OCI-LY7 (cell line): ENCODE measurements around the gene STYXL1.
A peak's percentile ranks its signal among the peaks of the same experiment; 100 is the strongest.

Source experiments
- EZH2phosphoT487 ChIP-seq: fragments of 200-600 bp; sonication (generic); IDR thresholded peaks from 2 replicates; pipeline ENCODE4 v1.6.1; 2018; ENCODE audit warnings: low read depth, borderline replicate concordance, mild to moderate bottlenecking, mixed run types, antibody characterized with exemption, low read length, moderate library complexity, mixed read lengths
- TF ChIP-seq, protein P1 (sequence below): fragments of 200-600 bp; sonication (generic); conservative IDR thresholded peaks from 2 replicates; pipeline ENCODE4 v1.5.1; 2014; ENCODE audit warnings: mild to moderate bottlenecking, antibody characterized with exemption, low read length, moderate library complexity, mixed read lengths

- TF ChIP-seq EZH2phosphoT487: no peak
- TF ChIP-seq, protein P1, sequence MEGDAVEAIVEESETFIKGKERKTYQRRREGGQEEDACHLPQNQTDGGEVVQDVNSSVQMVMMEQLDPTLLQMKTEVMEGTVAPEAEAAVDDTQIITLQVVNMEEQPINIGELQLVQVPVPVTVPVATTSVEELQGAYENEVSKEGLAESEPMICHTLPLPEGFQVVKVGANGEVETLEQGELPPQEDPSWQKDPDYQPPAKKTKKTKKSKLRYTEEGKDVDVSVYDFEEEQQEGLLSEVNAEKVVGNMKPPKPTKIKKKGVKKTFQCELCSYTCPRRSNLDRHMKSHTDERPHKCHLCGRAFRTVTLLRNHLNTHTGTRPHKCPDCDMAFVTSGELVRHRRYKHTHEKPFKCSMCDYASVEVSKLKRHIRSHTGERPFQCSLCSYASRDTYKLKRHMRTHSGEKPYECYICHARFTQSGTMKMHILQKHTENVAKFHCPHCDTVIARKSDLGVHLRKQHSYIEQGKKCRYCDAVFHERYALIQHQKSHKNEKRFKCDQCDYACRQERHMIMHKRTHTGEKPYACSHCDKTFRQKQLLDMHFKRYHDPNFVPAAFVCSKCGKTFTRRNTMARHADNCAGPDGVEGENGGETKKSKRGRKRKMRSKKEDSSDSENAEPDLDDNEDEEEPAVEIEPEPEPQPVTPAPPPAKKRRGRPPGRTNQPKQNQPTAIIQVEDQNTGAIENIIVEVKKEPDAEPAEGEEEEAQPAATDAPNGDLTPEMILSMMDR: 0 out of 2 replicates have a peak, but pooled peaks have one; percentile 24
These were observed 53.3 kb downstream of the STYXL1 start, which contains the start of gene TMEM120A for GRCh38 chr7:75994388-75995051.
